ENCODE measurements around the gene FREM1. TPM values are rescaled to one million over a fixed set of nuclear protein-coding genes. Genes with fewer than 3 reads are reported as not detected.

Gene FREM1
- total RNA-seq, 1 experiment from 2014 or later, result 0.50 TPM

DNA sequence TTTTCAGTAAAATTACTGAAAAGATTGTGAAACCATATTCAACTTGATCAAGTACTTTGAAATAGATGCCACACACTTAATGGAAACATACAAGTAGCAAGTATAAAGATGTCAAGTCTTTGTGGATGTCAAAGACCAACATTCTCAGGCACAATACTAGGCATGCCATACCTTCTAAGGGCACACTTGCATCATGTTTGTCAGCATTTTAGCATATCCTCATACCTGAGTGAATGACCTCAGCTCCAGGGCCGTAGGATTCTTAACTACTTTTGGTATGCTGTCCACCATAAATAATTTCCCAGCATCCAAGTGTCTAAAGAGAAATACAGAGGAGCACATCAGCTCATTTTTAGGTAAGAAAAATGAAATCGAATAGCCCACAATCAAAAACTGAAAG lies 86.4 kb downstream of the FREM1 start:
- CTCF ChIA-PET, result no interaction called here
- POLR2A ChIA-PET, result no interaction called here
- TF ChIP-seq CTCF (IDR thresholded peaks at IDR 0.05; ENCODE audit: insufficient read depth in 1 of 2, low read depth in 1 of 2, low read length in 1 of 2, severe bottlenecking in 1 of 2, unreplicated experiment in 1 of 2), result no peak
- H3K36me3 Mint-ChIP-seq (ENCODE audit: insufficient read depth, unreplicated experiment), result no peaks in the 10 kb centered on the region
- H3K4me3 Mint-ChIP-seq (ENCODE audit: unreplicated experiment), result no peak overlapping the region
- no peak for DNase-seq
- H3K27me3 Mint-ChIP-seq (ENCODE audit: insufficient read depth, unreplicated experiment), result no peaks in the 10 kb centered on the region
- Histone ChIP-seq H3K4me3 (ENCODE audit: low read depth, low read length) (no peak overlapping the region), H3K9me3 (no peaks in the 10 kb centered on the region), H3K27me3 (replicated peaks; ENCODE audit: control insufficient read depth, insufficient read depth, low read length) (no peaks in the 10 kb centered on the region), H3K4me1 (no peaks in the 10 kb centered on the region), H3K36me3 (ENCODE audit: control insufficient read depth, insufficient read depth, low read length) (no peaks in the 10 kb centered on the region)
- no peaks in the 10 kb centered on the region for H3K4me1 Mint-ChIP-seq (ENCODE audit: low read depth, unreplicated experiment)
- H3K9me3 Mint-ChIP-seq (ENCODE audit: unreplicated experiment), result no peaks in the 10 kb centered on the region
- H3K27ac Mint-ChIP-seq (ENCODE audit: unreplicated experiment), result no peak overlapping the region
- intact Hi-C loops (cut with micrococcal nuclease; ENCODE audit: unreplicated experiment), result no loop called here
- no TSS peak for BruUV-seq (replicated peaks)

GRCh38 chr9:14822666-14823065 lies 87.6 kb downstream of the FREM1 start:
- no peaks in the 10 kb centered on the region for H3K36me3 ChIP-seq (ENCODE audit: control insufficient read depth, insufficient read depth, low read length)
- H3K4me1 ChIP-seq, result no peaks in the 10 kb centered on the region
- no peak overlapping the region for H3K4me3 Mint-ChIP-seq (ENCODE audit: unreplicated experiment)
- H3K9me3 Mint-ChIP-seq (ENCODE audit: unreplicated experiment), result no peaks in the 10 kb centered on the region
- H3K4me1 Mint-ChIP-seq (ENCODE audit: low read depth, unreplicated experiment), result no peaks in the 10 kb centered on the region
- ChIA-PET POLR2A (no interaction called here), CTCF (no interaction called here)
- no TSS peak for BruUV-seq (replicated peaks)
- H3K27ac Mint-ChIP-seq (ENCODE audit: unreplicated experiment), result no peak overlapping the region
- no peak for TF ChIP-seq CTCF (IDR thresholded peaks at IDR 0.05; ENCODE audit: insufficient read depth in 1 of 2, low read depth in 1 of 2, low read length in 1 of 2, severe bottlenecking in 1 of 2, unreplicated experiment in 1 of 2)
- no peaks in the 10 kb centered on the region for H3K27me3 ChIP-seq (replicated peaks; ENCODE audit: control insufficient read depth, insufficient read depth, low read length)
- DNase-seq, result no peak
- no peaks in the 10 kb centered on the region for H3K9me3 ChIP-seq
- intact Hi-C loops (cut with micrococcal nuclease; ENCODE audit: unreplicated experiment), result no loop called here
- no peaks in the 10 kb centered on the region for H3K36me3 Mint-ChIP-seq (ENCODE audit: insufficient read depth, unreplicated experiment)
- no peak overlapping the region for H3K4me3 ChIP-seq (ENCODE audit: low read depth, low read length)
- H3K27me3 Mint-ChIP-seq (ENCODE audit: insufficient read depth, unreplicated experiment), result no peaks in the 10 kb centered on the region

GRCh38 chr9:14819183-14819582 lies 91.0 kb downstream of the FREM1 start:
- no peaks in the 10 kb centered on the region for H3K36me3 ChIP-seq (ENCODE audit: control insufficient read depth, insufficient read depth, low read length)
- no peak for TF ChIP-seq CTCF (IDR thresholded peaks at IDR 0.05; ENCODE audit: insufficient read depth in 1 of 2, low read depth in 1 of 2, low read length in 1 of 2, severe bottlenecking in 1 of 2, unreplicated experiment in 1 of 2)
- no peak for DNase-seq
- no peak overlapping the region for H3K4me3 ChIP-seq (ENCODE audit: low read depth, low read length)
- Mint-ChIP-seq H3K27ac (ENCODE audit: unreplicated experiment) (no peak overlapping the region), H3K36me3 (ENCODE audit: insufficient read depth, unreplicated experiment) (no peaks in the 10 kb centered on the region), H3K9me3 (ENCODE audit: unreplicated experiment) (no peaks in the 10 kb centered on the region), H3K27me3 (ENCODE audit: insufficient read depth, unreplicated experiment) (no peaks in the 10 kb centered on the region), H3K4me1 (ENCODE audit: low read depth, unreplicated experiment) (no peaks in the 10 kb centered on the region), H3K4me3 (ENCODE audit: unreplicated experiment) (no peak overlapping the region)
- no peaks in the 10 kb centered on the region for H3K27me3 ChIP-seq (replicated peaks; ENCODE audit: control insufficient read depth, insufficient read depth, low read length)
- no peaks in the 10 kb centered on the region for H3K9me3 ChIP-seq
- CTCF ChIA-PET, result no interaction called here
- intact Hi-C loops (cut with micrococcal nuclease; ENCODE audit: unreplicated experiment), result no loop called here
- POLR2A ChIA-PET, result no interaction called here
- no peaks in the 10 kb centered on the region for H3K4me1 ChIP-seq
- BruUV-seq (replicated peaks), result no TSS peak

Data from Caco-2 (cell line).